Neural progenitor cell (in vitro differentiated cells): ENCODE data around the gene FHL1.

Source experiments
- EZH2 ChIP-seq: fragments of 200-600 bp; sonication (generic); IDR thresholded peaks from 2 replicates; pipeline ENCODE4 v1.6.1; 2017; ENCODE audit warnings: antibody characterized with exemption, mild to moderate bottlenecking, moderate library complexity
- EZH2phosphoT487 ChIP-seq: fragments of 200-600 bp; sonication (generic); IDR thresholded peaks from 2 replicates; pipeline ENCODE4 v1.6.1; 2017; ENCODE audit warnings: antibody characterized with exemption
- TF ChIP-seq, protein P1 (sequence below): fragments of 200-600 bp; sonication (generic); IDR thresholded peaks from 2 replicates; pipeline ENCODE4 v1.5.1; 2017; ENCODE audit warnings: antibody characterized with exemption, mild to moderate bottlenecking

DNA sequence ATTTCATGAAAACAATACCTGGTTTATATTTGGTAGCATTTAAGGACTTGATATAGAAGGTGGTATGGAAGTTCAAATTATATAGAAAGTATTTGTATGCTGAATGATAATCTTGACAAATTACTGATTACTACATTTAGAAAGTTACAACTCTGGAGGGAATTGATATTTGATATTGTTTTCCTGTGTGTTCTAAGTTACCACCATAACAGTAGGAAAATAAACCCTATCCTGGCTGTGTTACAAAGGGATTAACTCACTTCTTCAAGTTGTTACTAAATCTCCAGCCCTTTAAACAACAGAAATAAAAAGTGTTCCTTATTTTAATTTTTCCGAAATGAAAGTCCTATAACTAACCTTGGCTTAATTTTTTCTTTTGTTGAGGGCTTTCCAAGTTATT is 36.6 kb downstream of the FHL1 start:
- TF ChIP-seq, protein P1, sequence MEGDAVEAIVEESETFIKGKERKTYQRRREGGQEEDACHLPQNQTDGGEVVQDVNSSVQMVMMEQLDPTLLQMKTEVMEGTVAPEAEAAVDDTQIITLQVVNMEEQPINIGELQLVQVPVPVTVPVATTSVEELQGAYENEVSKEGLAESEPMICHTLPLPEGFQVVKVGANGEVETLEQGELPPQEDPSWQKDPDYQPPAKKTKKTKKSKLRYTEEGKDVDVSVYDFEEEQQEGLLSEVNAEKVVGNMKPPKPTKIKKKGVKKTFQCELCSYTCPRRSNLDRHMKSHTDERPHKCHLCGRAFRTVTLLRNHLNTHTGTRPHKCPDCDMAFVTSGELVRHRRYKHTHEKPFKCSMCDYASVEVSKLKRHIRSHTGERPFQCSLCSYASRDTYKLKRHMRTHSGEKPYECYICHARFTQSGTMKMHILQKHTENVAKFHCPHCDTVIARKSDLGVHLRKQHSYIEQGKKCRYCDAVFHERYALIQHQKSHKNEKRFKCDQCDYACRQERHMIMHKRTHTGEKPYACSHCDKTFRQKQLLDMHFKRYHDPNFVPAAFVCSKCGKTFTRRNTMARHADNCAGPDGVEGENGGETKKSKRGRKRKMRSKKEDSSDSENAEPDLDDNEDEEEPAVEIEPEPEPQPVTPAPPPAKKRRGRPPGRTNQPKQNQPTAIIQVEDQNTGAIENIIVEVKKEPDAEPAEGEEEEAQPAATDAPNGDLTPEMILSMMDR = no peak
- TF ChIP-seq EZH2phosphoT487 (no peak), EZH2 (no peak)
